Stimulated activated CD8-positive, alpha-beta memory T cell treated with anti-CD3 and anti-CD28 coated beads, Interleukin-15, amount 100 ng/mL, for 48 hours (primary cell): ENCODE measurements around the gene PRKACA.

Experiments
- DNase-seq, 2 donors: peaks; one replicate each; pipeline ENCODE4 v3.0.0-alpha.2; 2020; ENCODE audit warnings: low read depth in 2 of 2

PRKACA gene

DNA sequence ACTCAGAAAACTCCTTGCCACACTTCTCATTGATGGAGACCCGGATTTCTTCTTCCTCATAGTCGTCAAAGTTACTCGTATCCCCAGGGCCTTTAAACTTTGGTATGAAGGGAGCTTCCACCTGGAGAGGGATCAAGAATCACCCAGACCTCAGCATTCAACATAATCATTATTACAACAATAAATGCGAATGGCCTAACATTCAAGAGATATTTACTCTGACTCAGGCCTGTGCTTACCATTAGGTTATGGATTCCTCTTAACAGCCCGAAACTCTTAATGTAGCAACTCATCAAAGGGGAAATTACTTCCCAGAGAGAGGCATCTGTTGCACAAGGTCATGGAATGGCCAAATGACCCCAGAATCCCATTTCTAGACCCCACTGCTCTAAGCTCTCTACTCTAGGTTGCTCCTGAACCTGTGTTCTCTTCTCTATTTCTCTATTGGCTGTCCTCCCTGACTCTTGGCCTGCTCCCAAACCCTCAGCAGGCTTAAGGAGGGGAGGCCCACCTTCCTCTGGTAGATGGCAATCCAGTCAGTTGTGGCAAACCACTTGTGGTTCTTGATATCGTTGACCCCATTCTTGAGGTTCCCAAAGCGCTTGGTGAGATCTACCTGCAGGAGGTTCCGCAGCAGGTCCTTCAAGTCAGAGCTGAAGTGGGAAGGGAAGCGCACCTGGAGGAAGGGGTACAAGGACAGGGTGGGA lies 24.3 kb downstream of the PRKACA start:
- no peak for DNase-seq

DNA sequence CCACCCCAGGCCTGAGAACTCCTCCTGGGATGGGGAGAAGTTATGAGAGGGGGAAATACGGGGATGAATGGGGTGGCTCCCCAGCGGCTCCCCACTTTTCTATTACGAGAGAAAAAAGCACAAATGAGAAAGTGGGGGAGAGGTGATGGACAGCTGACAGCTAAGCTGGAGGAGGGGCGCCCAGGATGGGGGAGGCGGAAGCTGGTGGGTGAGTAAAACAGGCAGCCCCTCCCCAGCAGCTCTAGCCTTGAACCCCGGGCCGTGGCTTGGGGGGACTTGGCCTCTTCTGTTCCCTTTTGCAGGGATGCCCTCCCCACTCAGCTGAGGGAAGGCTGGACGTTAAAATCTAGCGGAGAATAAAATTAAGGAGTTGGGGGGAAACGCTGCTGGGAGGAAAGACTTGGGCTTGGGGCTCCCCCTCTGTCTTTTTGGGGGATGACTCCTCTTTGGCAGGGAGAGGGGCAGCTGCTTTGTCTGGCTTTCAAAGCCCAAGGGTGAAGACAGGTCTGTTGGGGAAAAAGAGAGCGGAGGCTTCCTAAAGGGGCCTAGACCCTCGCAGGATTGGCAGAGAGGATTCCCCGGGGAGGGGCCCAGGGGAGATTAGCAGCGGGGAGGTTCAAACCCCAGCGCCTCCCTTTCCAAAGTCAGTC lies 25.6 kb downstream of the PRKACA start:
- peak in 1 of 2 donors; percentile 16 for DNase-seq

DNA sequence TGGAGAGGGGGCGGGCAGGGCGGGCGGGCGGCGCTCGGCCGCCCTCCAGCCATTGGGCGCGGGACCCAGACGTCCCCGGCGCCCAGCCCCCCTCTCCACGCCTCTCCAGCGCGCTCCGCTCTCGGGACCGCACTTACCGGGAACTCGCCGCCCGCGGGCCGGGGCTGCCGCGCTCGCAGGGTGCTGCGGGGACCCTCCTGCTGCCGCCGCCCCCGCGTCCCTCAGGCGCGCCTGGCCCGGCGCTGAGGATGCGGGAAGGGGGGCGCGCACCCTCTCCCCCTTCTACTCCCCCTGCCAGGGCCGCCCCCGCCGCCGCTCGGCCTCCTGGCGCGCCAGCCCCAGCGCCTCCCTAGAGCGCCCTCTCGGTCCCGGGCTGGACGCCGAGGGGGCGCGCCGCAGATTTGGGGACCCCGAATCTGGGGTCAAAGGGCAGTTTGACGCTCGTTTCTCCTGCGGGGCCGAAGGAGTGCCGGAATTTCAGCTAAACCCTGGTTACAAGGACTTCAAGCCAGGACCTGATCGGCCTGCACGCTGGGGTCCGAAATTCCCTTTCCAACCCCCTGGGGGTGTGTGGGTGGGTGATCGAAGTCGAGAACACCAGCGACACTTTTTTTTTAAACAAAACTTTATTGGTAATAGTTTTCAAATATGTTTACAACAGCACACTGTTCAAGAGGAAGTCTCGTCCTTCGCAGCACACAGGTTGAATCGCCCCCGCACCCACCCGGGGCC lies 26.3 kb downstream of the PRKACA start:
- DNase-seq = peak in 1 of 2 donors; percentile 58

DNA sequence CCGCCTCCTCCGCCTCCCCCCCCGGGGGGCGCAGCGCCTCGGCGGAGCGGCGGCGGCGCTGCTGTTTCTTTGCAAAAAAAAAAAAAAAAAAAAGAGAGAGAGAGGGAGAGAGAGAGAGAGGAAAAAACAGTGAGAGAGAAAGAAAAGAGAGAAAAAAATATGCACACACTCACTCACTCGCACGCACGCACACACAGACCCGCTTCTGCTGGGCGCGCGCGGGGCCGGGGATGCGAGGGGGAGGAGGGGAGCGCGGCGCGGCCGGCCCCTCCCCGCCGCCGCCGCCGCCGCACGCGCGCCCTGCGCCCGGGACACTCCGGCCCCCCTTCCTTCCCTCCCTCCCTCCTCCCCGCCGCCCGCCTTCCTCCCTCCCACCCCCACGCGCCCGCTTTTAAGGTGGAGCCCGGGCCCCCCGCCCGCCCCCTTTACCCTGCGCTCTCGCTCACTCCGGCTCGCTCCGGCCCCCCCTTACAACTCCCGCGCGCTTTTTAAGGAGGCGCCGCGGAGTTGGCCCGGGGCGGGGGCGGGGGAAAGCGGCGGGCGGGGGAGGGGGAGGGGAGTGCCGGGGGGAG lies 27.0 kb downstream of the PRKACA start, which contains the start of gene SAMD1:
SAMD1 (minus strand) TSS at position 243 of the 572 bp plus-strand sequence.
- peak; percentile 69 to 71 for DNase-seq

DNA sequence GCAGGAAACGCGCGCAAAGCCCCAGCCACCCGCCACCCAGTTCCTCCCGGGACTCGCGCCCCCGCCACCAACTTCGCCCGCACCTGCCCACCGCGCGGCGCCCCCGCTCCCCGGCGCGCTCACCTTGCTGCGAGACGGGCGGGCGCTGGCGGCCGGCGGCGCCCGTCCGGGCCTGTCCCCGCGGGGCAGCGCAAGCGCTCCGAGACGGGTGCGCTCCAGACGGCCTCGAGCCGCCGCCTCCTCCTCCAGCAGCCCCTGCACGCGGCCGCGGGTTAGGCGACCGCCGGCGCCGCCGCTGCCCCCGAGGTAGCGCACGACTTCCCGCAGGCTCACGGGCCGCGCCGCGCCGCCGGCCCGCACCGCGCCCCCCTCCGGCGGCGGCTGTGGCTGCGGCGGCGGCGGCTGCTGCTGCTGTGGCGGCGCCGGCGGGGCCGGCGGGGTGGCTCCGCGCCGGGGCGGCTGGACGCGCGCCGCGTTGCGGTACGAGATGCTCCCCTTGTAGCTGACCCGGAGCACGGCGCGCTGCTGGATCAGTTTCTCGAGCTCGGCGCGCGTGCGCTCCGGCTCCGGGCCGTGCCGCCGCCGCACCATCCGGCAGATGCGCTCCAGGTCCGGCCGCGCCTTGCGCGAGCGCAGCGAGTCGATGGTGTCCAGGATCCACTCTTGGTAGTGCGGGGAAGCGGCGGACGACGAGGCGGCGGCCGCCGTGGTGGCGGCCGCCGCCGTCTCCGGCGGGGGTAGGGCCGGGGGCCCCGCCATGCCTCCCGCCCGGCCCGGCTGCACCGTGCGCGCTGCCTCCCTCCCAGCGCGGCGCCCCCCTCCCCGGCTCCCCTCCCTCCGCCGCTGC lies 27.7 kb downstream of the PRKACA start:
- DNase-seq = peak in 1 of 2 donors; percentile 33

DNA sequence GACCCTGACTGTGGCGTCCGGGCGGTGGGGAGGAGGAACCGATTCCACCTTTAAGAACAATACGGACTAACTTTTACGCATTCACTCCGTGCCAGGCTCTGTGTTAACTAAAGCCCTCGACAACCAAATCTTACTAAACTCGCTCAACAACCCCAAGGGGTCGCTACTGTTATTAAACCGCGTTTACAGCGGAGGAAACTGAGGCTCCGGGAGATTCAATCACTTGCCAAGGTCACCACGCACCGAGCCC lies 28.2 kb downstream of the PRKACA start:
- DNase-seq = no peak

DNA sequence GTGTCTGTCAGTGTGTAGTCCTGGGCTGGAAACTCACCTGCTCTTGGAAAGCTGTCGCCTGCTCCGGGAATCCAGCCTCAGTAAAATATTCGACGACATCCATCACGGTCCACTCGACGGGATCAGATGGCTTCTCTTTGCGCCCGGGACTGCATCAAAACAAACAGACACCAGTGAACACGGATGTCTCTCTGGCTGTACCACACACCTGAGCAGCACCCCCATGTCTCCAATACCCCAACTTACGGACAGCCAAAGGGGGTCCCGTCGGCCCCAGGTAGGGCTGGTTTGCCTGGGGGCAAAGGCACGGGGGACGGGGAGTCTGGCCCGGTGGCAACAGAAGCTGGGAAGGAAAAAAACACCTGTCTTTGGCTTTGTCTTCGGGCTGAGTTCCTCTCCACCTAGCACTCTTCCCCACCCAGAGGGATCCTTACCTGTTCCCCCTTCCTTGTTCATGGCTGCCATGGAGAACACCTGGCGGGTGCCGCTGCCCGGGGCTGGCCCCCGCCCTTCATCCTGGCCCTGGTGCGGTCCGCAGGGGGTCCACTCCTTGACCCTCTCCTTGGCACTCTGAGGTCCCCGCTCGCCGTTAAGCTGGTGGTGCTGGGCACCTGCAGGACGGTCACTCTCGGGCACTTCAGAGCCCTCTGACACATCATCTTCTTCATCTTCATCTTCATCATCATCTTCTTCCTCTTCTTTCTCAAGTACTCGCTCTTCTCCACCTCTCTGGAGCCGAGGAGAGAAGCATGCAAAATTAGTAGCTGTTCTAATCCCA lies 28.7 kb downstream of the PRKACA start:
- DNase-seq = no peak

DNA sequence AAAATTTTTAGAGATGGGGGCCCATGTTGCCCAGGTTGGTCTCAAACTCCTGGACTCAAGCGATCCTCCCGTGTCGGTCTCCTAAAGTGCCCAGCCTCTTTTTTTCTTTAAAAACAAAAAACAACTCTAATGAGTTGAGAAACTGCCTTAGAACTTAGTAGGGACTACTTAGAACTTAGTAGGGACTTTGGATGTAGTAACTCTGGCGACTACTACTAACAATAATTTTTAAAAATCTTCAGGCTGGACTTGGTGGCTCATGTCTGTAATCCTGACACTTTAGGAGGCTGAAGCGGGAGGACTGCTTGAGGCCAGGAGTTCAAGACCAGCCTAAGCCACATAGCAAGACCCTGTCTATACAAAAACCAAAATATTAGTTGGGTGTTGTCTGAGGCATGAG lies 31.5 kb downstream of the PRKACA start:
- DNase-seq = no peak

DNA sequence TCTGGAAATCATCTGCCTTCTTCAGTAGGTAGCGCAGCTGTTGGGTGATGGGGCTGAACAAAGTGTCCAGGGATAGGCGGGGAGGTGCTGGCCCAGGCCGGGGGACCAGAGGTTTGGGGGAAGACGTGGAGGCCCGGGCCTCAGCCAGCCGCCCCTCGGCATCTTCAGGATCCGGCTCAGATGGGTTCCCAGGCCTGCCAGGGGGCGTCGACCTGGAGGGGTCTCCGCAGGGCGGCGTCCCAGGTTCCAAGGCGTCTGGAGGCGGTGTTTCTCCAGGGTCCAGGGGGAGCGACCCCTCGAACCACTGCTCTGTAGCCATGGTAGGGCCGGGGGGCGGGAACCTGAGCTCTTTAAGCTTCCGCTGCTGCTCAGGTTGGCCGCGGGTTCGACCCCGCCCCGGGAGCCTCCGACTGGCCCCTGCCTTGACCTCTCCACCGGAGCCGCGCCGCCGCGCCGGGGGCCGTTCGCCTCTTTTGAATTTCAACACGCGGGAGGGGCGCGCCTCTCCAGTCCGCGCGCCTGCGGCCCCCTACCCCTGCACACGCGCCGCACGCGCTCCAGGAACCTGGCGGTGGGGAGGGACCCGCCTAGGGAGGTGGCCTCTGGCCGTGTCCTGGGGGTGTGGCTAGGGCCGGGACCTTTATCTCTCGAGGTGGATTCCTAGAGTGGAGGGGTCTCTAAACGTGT lies 32.1 kb downstream of the PRKACA start, which contains the start of gene C19orf67:
C19orf67 (minus strand) TSS at position 475 of the 687 bp plus-strand sequence; CDS start at position 319, 156 bp downstream.
- DNase-seq = no peak

DNA sequence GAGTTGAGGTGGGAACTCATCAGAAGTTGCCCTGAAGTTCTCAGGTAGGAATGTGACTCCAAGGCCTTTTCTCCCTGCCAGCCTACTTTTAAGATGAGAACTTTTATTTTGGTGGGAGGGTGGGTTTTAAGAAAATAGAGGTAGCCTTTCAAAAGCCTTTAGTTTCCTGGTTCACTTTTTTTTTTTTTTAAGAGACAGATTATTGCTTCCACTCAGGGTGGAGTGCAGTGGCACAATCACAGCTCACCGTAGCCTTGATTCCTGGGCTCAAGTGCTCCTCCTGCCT lies 34.9 kb downstream of the PRKACA start:
- DNase-seq = no peak

DNA sequence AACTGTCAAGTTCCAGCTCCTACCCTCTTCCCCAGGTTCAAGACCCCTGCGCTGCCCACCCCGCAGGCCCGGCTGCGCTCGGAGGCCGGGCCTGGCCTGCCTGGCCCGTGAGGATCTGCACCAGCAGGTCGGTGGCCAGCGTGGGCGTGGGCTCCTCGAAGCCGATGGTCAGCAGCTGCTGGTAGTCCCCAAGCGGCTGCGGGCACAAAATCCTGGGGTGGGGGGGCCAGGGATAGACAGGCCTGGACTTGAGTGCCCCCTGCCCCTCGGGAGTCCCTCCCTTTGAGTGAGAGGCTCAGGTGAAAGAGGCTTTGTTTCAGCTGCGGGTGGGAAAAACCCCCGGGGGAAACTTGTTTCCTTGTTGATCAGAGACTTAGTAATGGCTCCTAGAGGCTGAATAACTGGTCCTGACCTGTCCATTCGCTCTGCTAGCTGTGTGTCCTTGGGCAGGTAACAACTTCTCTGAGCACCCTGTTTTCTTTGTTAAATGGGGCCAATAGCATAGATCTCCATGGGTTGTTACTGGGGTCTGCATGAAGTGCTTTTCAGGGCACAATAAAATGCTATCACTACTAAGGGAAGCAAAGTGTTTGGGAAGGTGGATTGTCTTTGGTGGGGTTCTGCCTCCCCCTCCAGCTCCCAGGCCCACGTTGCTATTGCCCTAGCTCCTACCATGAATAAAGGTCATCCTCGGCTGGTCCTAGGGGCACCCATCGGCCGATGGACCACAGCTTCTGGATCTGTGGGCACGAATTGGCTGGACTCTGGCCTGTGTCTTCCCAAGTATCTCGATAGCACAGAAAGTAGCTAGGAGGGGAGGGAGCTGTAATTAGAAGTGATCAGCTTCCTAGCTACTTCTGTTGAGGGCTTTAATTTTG lies 35.5 kb downstream of the PRKACA start:
- DNase-seq = no peak

DNA sequence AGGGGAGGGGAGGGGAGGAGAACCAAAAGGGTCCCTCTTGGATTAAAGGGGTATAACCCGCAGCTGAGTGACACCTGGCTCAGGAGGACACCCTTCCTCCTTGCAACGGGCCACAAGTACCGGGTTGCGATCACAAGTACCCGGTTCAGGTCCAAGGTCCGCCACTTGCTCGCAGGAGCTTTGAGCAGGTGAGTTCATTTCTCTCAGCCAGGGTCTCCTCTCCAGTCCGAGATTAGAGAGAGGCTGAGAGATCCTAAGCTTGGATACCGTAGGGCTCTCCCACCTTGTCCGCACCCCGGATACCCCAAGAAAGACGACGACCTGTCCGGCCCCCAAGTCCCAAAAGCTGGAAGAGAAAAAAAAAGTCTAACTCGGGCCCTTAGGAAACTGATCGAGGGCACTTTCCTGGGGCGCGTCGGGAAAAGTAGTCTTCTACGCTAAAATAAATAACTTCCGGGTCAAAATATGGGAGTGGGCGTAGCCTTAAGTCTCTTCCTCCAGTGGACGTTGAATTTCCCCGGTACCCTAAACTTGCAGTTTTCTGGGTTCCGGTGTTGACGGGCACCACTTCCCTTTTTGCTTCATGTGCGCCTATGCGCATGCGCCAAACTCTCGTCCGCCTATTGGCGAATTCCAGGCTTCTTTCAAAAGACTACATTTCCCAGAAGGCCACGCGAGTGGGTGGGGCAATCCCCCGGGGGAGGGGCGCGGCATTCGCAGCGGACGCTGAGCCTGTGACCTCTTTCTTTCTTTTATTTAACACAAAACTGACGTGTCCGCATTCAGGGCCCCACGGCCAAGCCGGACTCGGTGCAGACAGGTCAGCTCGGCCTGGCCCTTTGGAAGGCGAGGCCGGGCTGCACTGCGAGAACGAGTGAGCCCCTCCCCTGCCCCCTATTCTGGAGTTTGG lies 36.4 kb downstream of the PRKACA start:
- peak; percentile 96 to 99 for DNase-seq

DNA sequence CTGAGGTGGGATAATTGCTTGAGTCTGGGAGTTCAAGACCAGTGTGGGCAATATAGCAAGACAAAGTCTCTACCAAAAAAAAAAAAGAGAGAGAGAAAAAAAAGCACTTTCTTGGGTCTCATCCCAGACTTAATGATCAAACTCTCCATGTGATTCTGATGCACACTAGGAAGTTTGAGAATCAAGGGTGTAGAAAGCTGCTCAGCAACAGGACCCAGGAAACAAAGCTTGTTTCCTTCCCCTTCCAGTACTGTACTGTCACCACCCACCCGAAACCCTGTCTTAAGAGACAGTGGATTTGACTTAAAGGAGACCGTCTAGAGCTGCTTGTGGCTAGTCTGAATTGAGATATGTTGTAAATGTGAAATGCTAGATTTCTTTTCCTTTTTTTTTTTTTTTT lies 39.2 kb downstream of the PRKACA start:
- DNase-seq = no peak

DNA sequence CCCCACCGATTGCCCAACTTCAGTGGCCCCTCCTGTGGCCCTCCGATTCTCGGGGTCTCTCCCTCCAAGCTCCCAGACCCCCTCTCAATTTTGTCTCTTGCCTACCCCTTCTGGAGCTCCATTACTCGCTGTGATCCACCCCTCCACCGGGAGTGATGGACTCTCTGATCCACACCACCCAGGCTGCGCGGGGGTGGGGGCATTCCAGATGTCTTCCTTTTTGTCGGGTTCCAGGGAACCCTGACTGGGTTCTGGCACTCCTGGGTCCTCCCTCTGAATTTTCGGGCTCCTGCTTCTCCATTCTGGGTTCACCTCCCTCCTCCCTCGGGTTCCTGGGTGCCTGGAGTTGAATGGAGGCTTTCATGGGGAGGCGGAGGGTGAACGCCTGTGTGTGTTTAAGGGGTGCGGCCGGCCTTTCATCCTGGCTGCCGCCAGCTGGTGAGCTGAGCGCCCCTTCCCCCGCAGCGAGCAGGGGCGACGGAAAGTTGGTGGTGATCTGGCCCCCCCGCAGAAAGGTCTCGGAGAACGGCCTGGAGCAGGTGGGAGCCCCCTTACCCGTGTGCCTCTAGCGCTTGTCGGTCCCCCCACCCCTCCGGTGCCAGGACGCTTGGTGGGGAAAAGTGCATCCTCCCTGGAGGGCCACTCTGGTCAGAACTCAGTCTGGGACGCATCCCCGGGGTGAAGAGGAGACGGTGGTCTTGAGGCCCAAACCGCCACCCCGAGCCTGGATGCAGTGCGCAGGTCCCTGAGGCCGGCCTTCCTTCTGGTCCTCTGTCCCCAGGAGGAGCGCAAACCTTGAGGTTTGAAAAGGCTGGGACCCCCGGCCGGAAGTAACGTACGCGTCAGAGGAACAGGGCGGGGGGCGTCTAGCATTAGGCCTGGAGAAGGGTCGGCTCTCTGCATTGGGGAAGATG lies 43.4 kb downstream of the PRKACA start:
- DNase-seq = no peak

DNA sequence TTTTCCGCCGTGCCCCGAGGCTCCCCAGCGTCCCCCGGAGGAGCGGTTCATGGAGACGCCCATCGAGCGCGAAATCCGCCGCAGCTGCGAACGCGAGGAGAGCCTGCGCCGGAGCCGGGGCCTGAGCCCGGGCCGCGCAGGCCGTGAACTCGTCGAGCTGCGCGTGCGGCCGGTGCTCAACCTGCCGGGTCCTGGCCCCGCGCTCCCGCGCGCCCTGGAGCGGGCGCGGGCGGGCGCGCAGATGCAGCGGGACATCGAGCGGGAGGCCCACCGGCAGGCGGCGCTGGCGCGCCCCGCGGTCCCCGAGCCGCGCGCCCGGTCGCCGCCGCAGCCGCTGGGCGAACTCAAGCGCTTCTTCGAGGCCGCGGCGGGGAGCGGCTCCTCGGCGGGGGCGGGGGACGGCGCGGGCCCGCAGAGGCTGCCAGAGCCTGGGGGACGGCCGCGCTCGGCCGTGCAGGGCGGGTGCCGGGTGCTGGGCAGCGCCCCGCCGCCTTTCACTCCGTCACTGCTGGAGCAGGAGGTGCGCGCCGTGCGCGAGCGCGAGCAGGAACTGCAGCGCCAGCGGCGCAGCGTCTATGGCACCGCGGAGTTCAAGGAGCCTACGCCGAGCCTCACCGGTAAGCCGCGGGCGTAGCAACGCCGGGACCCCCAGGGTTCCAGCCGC lies 44.2 kb downstream of the PRKACA start:
- DNase-seq = peak; percentile 66 to 70

DNA sequence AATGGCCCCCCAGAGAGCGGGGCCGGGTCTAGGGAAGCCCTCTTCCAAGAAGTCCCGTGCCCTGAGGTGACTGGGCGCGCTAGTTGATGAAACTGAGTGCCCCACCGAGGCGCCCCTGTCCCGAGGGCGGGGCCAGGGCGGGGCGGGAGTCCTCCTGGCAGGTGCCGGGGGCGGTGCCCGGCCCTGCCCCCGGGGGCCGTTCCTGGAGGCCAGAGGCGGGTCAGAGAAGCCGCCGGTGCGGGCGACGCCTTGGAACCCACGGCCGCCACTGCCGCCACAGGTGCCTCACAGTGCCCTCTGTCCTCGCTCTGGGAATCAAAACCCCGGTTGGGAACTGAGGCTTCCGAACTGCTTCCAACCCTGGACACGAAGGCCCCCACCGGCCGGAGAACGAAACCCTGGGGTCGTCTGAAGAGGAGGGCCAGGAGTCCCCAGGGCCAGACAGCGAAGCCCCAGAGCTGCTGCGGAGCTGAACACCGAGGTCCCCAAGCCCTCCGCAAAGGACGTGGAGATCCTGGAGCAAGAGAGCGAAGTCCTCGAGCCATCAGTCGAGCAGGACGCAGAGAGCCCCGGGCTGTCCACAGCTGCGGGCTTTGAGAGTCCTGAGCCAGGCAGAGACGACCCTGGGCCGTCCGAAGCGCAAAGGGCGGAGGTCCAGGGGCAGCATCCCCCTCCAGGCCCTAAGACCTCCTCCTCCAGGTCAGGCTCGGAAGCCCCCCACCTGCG lies 44.9 kb downstream of the PRKACA start, which contains the start of gene MISP3:
MISP3 (plus strand) TSS at position 252 of the 726 bp plus-strand sequence. CDS start 524 bp downstream, outside the sequence.
- peak in 1 of 2 donors; percentile 28 for DNase-seq
